H1 (cell line): ENCODE measurements around the gene SEMA3F. TPM values are rescaled to one million over a fixed set of nuclear protein-coding genes. Genes with fewer than 3 reads are reported as not detected.

ENCODE experiments used
- CTCF ChIA-PET: fragments of 300-600 bp; sonication (Branson Sonifier 250); formaldehyde crosslinking; loops from one replicate; lab custom pipeline; 2021; ENCODE audit not compliant: partially characterized antibody; lab: Charles Lee
- POLR2A ChIA-PET: fragments of 300-600 bp; sonication (Branson Sonifier 250); formaldehyde crosslinking; loops from one replicate; lab custom pipeline; 2021; ENCODE audit warnings: inconsistent platforms; ENCODE audit not compliant: partially characterized antibody; lab: Charles Lee
- DNase-seq, 2 experiments: peaks; one replicate each; pipeline versions ENCODE4 v3.0.0 to v3.0.0-alpha.2; 2010 to 2022; ENCODE audit warnings: low spot score in 2 of 2, low read depth in 1 of 2, mixed read lengths in 1 of 2
- FAIRE-seq: peaks from 2 replicates; lab custom pipeline; 2011; peaks lifted over from hg19 to GRCh38; lab: Jason Lieb, UNC
- H2AFZ ChIP-seq: 2 replicates; pipeline ENCODE4 v1.8.1; 2012; ENCODE audit warnings: low read length, inconsistent platforms
- H2AK5ac ChIP-seq: 2 replicates; pipeline ENCODE4 v1.6.1; 2013; ENCODE audit warnings: low read depth, low read length
- H2BK120ac ChIP-seq: replicated peaks from 2 replicates; pipeline ENCODE3; 2013; ENCODE audit warnings: low read depth, low read length, inconsistent platforms
- H2BK12ac ChIP-seq: 2 replicates; pipeline ENCODE4 v1.6.1; 2013; ENCODE audit warnings: low read depth, low read length
- H2BK15ac ChIP-seq: 2 replicates; pipeline ENCODE4 v1.6.1; 2013; ENCODE audit warnings: low read length
- H2BK20ac ChIP-seq: 2 replicates; pipeline ENCODE4 v1.6.1; 2013; ENCODE audit warnings: low read length
- H2BK5ac ChIP-seq: 2 replicates; pipeline ENCODE4 v1.6.1; 2013; ENCODE audit warnings: low read depth, low read length
- H3K14ac ChIP-seq: 2 replicates; pipeline ENCODE4 v1.6.1; 2013; ENCODE audit warnings: inconsistent platforms; ENCODE audit not compliant: insufficient read length
- H3K18ac ChIP-seq: 2 replicates; pipeline ENCODE4 v1.6.1; 2013; ENCODE audit warnings: low read length; ENCODE audit errors: extremely low read depth
- H3K23ac ChIP-seq: 2 replicates; pipeline ENCODE4 v1.6.1; 2013; ENCODE audit warnings: inconsistent platforms; ENCODE audit not compliant: insufficient read length
- H3K23me2 ChIP-seq: 2 replicates; pipeline ENCODE4 v1.6.1; 2013; ENCODE audit warnings: low read depth, low read length
- H3K27ac ChIP-seq: 2 replicates; pipeline ENCODE4 v1.6.1; 2011; ENCODE audit warnings: low read depth, low read length, inconsistent platforms
- H3K27me3 ChIP-seq, 4 experiments: replicated peaks in 1 of 4; 1 replicate in 1 of 4; 2 replicates in 3 of 4; pipeline versions ENCODE4 v1.6.1 to v1.8.1; 2011 to 2013; ENCODE audit warnings: low read length in 3 of 4, mild to moderate bottlenecking in 3 of 4, inconsistent platforms in 2 of 4, mixed read lengths in 2 of 4, moderate library complexity in 1 of 4; ENCODE audit not compliant: control insufficient read depth in 3 of 4, insufficient read depth in 3 of 4; ENCODE audit errors: extremely low read depth in 1 of 4
- H3K36me3 ChIP-seq, 4 experiments: 2 replicates each; pipeline versions ENCODE4 v1.6.1 to v1.8.1; 2011 to 2013; ENCODE audit warnings: mild to moderate bottlenecking in 4 of 4, low read length in 3 of 4, moderate library complexity in 2 of 4, control low read depth in 1 of 4, inconsistent platforms in 1 of 4; ENCODE audit not compliant: insufficient read depth in 4 of 4, control insufficient read depth in 2 of 4
- H3K4ac ChIP-seq: replicated peaks from 2 replicates; pipeline ENCODE3; 2013; ENCODE audit warnings: low read length, low read depth, mixed read lengths, inconsistent platforms; ENCODE audit not compliant: insufficient read length
- H3K4me1 ChIP-seq, 4 experiments: replicated peaks in 1 of 4; 1 replicate in 1 of 4; 2 replicates in 3 of 4; pipeline versions ENCODE4 v1.6.1 to v1.8.1; 2011 to 2013; ENCODE audit warnings: low read length in 3 of 4, inconsistent platforms in 2 of 4, mixed read lengths in 1 of 4; ENCODE audit not compliant: insufficient read depth in 4 of 4, control insufficient read depth in 3 of 4
- H3K4me2 ChIP-seq, 2 experiments: 2 replicates each; pipeline versions ENCODE4 v1.6.1 to v1.8.1; 2011 to 2013; ENCODE audit warnings: low read depth in 2 of 2, low read length in 2 of 2, control low read depth in 1 of 2, inconsistent platforms in 1 of 2, mild to moderate bottlenecking in 1 of 2; ENCODE audit not compliant: insufficient read depth in 1 of 2
- H3K4me3 ChIP-seq, 4 experiments: fragments of 200-600, 300-600 bp in 1 of 4; sonication (generic), shearing (Covaris generic), sonication (Bioruptor Twin) in 1 of 4; 2 replicates each; pipeline versions ENCODE4 v1.5.1 to v1.8.1; 2011 to 2016; ENCODE audit warnings: low read length in 4 of 4, low read depth in 3 of 4, control low read depth in 2 of 4, inconsistent platforms in 2 of 4, mild to moderate bottlenecking in 2 of 4, mixed read lengths in 1 of 4, moderate library complexity in 1 of 4; ENCODE audit not compliant: insufficient read depth in 2 of 4; ENCODE audit errors: extremely low read depth in 1 of 4
- H3K56ac ChIP-seq: replicated peaks from 2 replicates; pipeline ENCODE3; 2013; ENCODE audit warnings: low read depth, mild to moderate bottlenecking, mixed read lengths, low read length, inconsistent platforms; ENCODE audit not compliant: insufficient read length
- H3K79me1 ChIP-seq: 2 replicates; pipeline ENCODE4 v1.6.1; 2013; ENCODE audit warnings: low read depth, low read length, control low read depth
- H3K79me2 ChIP-seq, 2 experiments: 2 replicates each; pipeline versions ENCODE4 v1.6.1 to v1.8.1; 2012 to 2013; ENCODE audit warnings: low read length in 2 of 2, mild to moderate bottlenecking in 2 of 2, inconsistent platforms in 1 of 2; ENCODE audit not compliant: insufficient read depth in 2 of 2, control insufficient read depth in 1 of 2
- H3K9ac ChIP-seq, 4 experiments: replicated peaks in 1 of 4; 1 replicate in 1 of 4; 2 replicates in 3 of 4; pipeline versions ENCODE4 v1.6.1 to v1.8.1; 2011 to 2013; ENCODE audit warnings: low read depth in 3 of 4, low read length in 3 of 4, control low read depth in 2 of 4, mild to moderate bottlenecking in 2 of 4, moderate library complexity in 2 of 4, inconsistent platforms in 1 of 4; ENCODE audit errors: extremely low read depth in 1 of 4
- H3K9me3 ChIP-seq, 2 experiments: 2 replicates each; pipeline versions ENCODE4 v1.6.1 to v1.8.1; 2012 to 2013; ENCODE audit warnings: mild to moderate bottlenecking in 2 of 2, moderate library complexity in 2 of 2, control low read depth in 1 of 2, inconsistent platforms in 1 of 2, low read depth in 1 of 2, low read length in 1 of 2, mixed read lengths in 1 of 2; ENCODE audit not compliant: insufficient read depth in 2 of 2
- H4K20me1 ChIP-seq, 2 experiments: replicated peaks in 1 of 2; 2 replicates each; pipeline versions ENCODE3 to v1.8.1; 2011 to 2013; ENCODE audit warnings: inconsistent platforms in 2 of 2, low read length in 2 of 2, mild to moderate bottlenecking in 1 of 2; ENCODE audit not compliant: insufficient read depth in 2 of 2, control insufficient read depth in 1 of 2
- H4K5ac ChIP-seq: 2 replicates; pipeline ENCODE4 v1.6.1; 2013; ENCODE audit warnings: low read length, low read depth, mixed read lengths, inconsistent platforms; ENCODE audit not compliant: insufficient read length
- H4K8ac ChIP-seq: 2 replicates; pipeline ENCODE4 v1.8.0; 2013; ENCODE audit warnings: mild to moderate bottlenecking, moderate library complexity, low read length, inconsistent platforms; ENCODE audit not compliant: insufficient read depth; ENCODE audit errors: extremely low read depth
- H4K91ac ChIP-seq: replicated peaks from 2 replicates; pipeline ENCODE3; 2013; ENCODE audit warnings: low read length, mixed read lengths, inconsistent platforms; ENCODE audit not compliant: insufficient read length
- EZH2 ChIP-seq: fragments of 200-600 bp; sonication (generic); IDR thresholded peaks from 2 replicates; pipeline ENCODE4 v1.7.1; 2012; ENCODE audit warnings: low read depth, mild to moderate bottlenecking, moderate library complexity, low read length, inconsistent platforms; ENCODE audit not compliant: severe bottlenecking
- SP1 ChIP-seq: IDR thresholded peaks from 2 replicates; pipeline ENCODE4 v1.6.1; 2011; ENCODE audit warnings: low read depth, low read length
- WGBS, 2 experiments: shearing (Covaris generic) in 1 of 2; methylation state at CpG; one replicate each; pipeline versions ENCODE4 v1.1.6 to v1.1.7; 2013 to 2015; ENCODE audit warnings: low lambda C conversion rate in 2 of 2, mixed read lengths in 2 of 2, inconsistent platforms in 1 of 2, low coverage in 1 of 2, missing lambda C conversion rate in 1 of 2; ENCODE audit not compliant: insufficient replicate concordance in 2 of 2, insufficient coverage in 1 of 2, insufficient read length in 1 of 2; ENCODE audit errors: extremely low coverage in 1 of 2, missing lambda C conversion rate in 1 of 2; 5-methylcytosine and 5-hydroxymethylcytosine counted together
- polyA plus RNA-seq, 7 experiments: library from polyadenylated mRNA; depleted of rRNA in 3 of 7; stranded (reverse) in 5 of 7; unstranded in 2 of 7; fragments of >200 nt in 5 of 7; fragments of 200-250 nt in 2 of 7; gene quantifications; 1 replicate in 5 of 7; 2 replicates in 1 of 7; 4 replicates in 1 of 7; pipeline versions ENCODE4 v1.2.1 to v1.2.3, GENCODE V29; 2011 to 2013; ENCODE audit warnings: missing spikeins in 2 of 7, mixed read lengths in 2 of 7
- total RNA-seq: library from RNA; stranded (reverse); fragmentation: NEBNext Ultra II Directional; extraction: Animal tissue kit (Norgen Biotek cat#: 25700); gene quantifications from 2 replicates; pipeline ENCODE4 v1.2.1, GENCODE V29; 2021

SEMA3F gene
- total and polyA plus RNA-seq, 2 of the 8 experiments (the other 6 are each of a cell fraction or from before 2014, with no cell fraction given): 20.3 to 37.0 TPM

- CTCF ChIA-PET: interaction anchor here (0.5 to 5.3 kb wide), 8 partner anchors 11 to 1899 kb away, joined by 3 to 54 read pairs (median 8); partner anchors contain the start of gene GNAT1
- DNase-seq (no peak), FAIRE-seq (no peak)
Observed at GRCh38 chr3:50153782-50154475, 1.2 kb upstream of the SEMA3F start.

More at GRCh38 chr3:50153782-50154475, 1.2 kb upstream of the SEMA3F start:
- Histone ChIP-seq H3K23ac (no peak overlapping the region), H3K4ac (no peak overlapping the region), H2BK120ac (no peak overlapping the region), H3K56ac (no peak overlapping the region), H2AFZ (no peak overlapping the region), H3K14ac (no peak overlapping the region), H2BK5ac (no peak overlapping the region), H4K20me1 (peaks cover 3 to 10% of the 10 kb centered on the region in 2 experiments), H3K79me2 (peaks cover 0 to 22% of the 10 kb centered on the region in 2 experiments; a peak in 1 of 4 replicates), H3K79me1 (peaks cover 9% of the 10 kb centered on the region; the same call in 1 of the 2 replicates), H4K91ac (no peak overlapping the region), H3K27me3 (peaks cover 2 to 19% (median 15%) of the 10 kb centered on the region in 4 experiments; a peak in 6 of 7 replicates), H3K9me3 (no peaks in the 10 kb centered on the region), H4K5ac (no peak overlapping the region), H3K18ac (peak overlapping the region; percentile 48), H2BK12ac (peak overlapping the region; percentile 90; the same call in 1 of the 2 replicates), H3K27ac (no peak overlapping the region), H2BK15ac (peak overlapping the region; percentile 14; the same call in 1 of the 2 replicates)
- POLR2A ChIA-PET: interaction anchor here (1.6 to 6.1 kb wide), 3 partner anchors 11 to 32 kb away, joined by 3 to 54 read pairs (median 43); no protein-coding TSS in a partner anchor
- TF ChIP-seq SP1 (no peak), EZH2 (peak; percentile 26)
- TF ChIP-seq, all 59 proteins: peak for 1
- H3K9ac ChIP-seq: no peak overlapping the region
- peak overlapping the region; percentile 40 to 74 (median 56) for H3K4me3 ChIP-seq
- H2BK20ac ChIP-seq: 0 out of 2 replicates have a peak overlapping the region, but pooled peaks have one; percentile 21
- peak overlapping the region; percentile 93 for H2AK5ac ChIP-seq
- peaks cover 5 to 55% (median 40%) of the 10 kb centered on the region in 4 experiments for H3K4me1 ChIP-seq
- H3K23me2 ChIP-seq: peaks cover 17% of the 10 kb centered on the region; the same call in 1 of the 2 replicates
- H3K36me3 ChIP-seq: 0 out of 8 replicates have a peak, but pooled peaks cover 0 to 2% (median 0%) of the 10 kb centered on the region in 4 experiments
- peak overlapping the region; percentile 58 to 89 for H3K4me2 ChIP-seq
- 45% methylated on average over 9 of the region's 9 CpGs; no CpG with 5 or more reads in 1 of the 2 experiments for WGBS, 2 experiments
- no peak overlapping the region for H4K8ac ChIP-seq
